D721Med (cell line): ENCODE results near the gene AGTPBP1.

Experiments
- DNase-seq: peaks from one replicate; pipeline ENCODE4 v3.0.0; 2011; ENCODE audit warnings: low spot score; ENCODE audit not compliant: insufficient read length
- FAIRE-seq: peaks from 2 replicates; lab custom pipeline; 2011; peaks lifted over from hg19 to GRCh38; lab: Jason Lieb, UNC
- CTCF ChIP-seq: IDR thresholded peaks from 2 replicates; pipeline ENCODE4 v1.5.1; 2012; ENCODE audit warnings: mild to moderate bottlenecking, control low read depth; ENCODE audit not compliant: insufficient read depth; ENCODE audit errors: missing control alignments

The AGTPBP1 gene

GRCh38 chr9:85524531-85524930 lies 217.2 kb downstream of the AGTPBP1 start:
- no peak for FAIRE-seq
- no peak for DNase-seq

GRCh38 chr9:85523202-85523601 lies 218.6 kb downstream of the AGTPBP1 start:
- DNase-seq (no peak), FAIRE-seq (no peak)
- no peak for TF ChIP-seq CTCF

More at GRCh38 chr9:85524531-85524930, 217.2 kb downstream of the AGTPBP1 start:
- no peak for TF ChIP-seq CTCF

GRCh38 chr9:85522459-85523092 lies 219.2 kb downstream of the AGTPBP1 start:
- DNase-seq (peak; percentile 44), FAIRE-seq (no peak)
- no peak for TF ChIP-seq CTCF

- DNase-seq (no peak), FAIRE-seq (no peak)
- no peak for TF ChIP-seq CTCF
Observed at GRCh38 chr9:85521371-85522197, 220.2 kb downstream of the AGTPBP1 start.

GRCh38 chr9:85516976-85517637 lies 224.6 kb downstream of the AGTPBP1 start:
- DNase-seq (no peak), FAIRE-seq (no peak)
- TF ChIP-seq CTCF: no peak

GRCh38 chr9:85516455-85516854 lies 225.3 kb downstream of the AGTPBP1 start:
- FAIRE-seq (no peak), DNase-seq (no peak)
- TF ChIP-seq CTCF: no peak
